HG03175 (cell line): ENCODE data around the gene ASCC3.
A peak's percentile ranks its signal among the peaks of the same experiment; 100 is the strongest.

ENCODE experiments used
- ATAC-seq: cut with Tn5 transposase; IDR thresholded peaks from one replicate; pipeline ENCODE4 v1.9.1; 2021; ENCODE audit warnings: mild to moderate bottlenecking, moderate library complexity; ENCODE audit not compliant: unreplicated experiment

The ASCC3 gene

DNA sequence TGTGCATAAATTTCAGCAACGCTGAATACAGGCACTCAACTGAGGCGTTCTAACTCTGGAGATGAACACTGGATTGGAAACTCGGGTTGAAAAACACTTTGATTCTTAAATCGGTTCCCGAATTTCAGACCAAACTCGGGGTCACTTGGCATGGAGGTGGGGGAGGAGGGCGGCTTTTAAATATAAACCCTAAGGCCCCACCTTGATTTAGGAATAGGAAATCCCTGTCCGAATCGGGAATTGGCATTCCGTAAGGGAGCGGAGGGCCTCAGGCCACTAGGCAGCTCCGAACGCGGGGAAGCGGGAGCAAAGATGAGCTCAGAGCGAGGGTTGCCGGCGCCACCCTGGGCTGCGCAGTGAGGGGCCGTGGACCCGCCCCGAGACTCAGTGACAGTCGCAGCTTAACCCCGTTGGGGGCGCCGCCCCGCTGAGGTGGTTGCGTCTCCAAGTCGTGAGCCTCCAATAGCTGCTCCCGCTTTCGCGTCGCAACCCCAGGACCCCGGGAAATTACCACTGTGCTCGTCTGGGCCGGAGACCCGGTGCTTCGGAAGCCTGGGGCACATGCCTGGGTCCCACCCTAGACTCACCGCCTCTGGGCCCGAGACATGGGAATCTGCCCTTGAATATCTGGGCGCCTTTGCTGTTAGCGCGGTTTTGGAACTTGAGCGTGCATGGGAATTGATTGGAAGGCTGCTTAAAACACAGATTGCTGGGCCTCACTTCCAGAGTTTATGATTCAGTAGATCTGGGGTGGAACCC, 411.8 kb downstream of the ASCC3 start:
- ATAC-seq, result no peak

DNA sequence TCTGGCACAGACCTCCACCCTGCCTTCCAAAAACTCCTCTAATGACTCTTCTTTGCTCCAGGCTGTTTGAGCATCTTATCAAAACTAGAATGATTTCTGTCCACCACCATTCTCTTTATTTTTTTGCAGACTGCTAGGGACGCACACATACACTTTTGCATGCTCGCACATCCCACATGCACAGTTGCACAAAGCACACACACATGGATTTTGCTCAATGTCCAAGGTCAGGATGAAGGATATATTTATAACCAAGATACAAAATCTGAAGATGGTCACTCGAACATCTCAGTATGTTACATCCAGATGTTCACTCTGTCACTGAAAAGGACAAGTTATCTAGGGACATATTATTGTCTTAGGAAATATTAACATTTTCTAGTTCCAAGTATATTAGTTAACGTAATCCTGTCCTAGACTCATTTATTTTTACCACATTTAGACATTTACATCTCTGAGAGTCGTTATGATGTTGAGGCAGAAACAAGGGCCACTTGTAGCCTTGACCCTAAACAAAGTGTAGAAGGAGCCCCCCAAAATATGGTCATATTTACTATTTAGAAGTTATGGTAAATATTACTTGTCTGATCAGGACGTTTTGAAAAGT, 413.0 kb downstream of the ASCC3 start:
- no peak for ATAC-seq

DNA sequence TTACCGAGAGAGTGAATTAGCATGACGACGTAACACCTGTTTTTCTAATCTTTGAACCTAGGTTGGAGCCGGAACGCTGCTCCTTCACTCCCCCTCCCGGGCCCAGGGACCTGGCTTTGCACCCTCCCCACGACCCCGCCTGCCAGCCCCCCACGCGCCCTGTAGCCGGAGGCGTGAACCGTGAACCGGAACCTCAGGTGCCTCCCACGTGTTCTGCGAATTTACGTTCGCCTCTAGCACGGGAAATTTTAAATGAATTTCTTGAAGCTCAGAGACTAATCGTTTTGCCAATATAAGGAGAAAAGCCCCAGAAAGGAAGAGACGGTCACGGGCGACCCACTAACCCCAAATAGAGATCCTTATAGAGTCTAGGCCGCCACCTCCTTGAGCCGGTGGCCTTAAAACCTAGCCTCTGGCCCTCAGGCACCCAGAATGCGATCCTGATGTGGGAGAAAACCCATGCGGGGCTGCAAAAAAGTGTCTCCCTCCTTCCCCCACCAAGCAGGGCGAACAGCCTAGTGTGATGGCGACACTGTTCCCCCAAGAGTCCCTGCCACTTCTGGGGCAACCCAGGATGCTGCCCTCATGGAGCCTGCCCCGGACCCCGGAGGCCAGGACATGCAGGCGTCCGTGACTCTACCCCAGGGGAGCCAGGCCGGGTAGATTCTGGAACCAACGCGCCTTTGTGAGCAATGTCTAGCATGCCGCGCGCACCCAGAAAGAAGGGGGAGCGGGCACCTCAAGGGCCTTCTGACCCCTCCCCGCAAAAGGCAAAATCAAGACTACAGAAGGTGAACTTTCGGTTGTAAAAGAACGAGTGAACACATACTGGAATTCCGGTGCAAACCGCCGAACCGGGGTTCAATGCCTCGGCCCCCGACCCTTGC, 413.8 kb downstream of the ASCC3 start:
- no peak for ATAC-seq

DNA sequence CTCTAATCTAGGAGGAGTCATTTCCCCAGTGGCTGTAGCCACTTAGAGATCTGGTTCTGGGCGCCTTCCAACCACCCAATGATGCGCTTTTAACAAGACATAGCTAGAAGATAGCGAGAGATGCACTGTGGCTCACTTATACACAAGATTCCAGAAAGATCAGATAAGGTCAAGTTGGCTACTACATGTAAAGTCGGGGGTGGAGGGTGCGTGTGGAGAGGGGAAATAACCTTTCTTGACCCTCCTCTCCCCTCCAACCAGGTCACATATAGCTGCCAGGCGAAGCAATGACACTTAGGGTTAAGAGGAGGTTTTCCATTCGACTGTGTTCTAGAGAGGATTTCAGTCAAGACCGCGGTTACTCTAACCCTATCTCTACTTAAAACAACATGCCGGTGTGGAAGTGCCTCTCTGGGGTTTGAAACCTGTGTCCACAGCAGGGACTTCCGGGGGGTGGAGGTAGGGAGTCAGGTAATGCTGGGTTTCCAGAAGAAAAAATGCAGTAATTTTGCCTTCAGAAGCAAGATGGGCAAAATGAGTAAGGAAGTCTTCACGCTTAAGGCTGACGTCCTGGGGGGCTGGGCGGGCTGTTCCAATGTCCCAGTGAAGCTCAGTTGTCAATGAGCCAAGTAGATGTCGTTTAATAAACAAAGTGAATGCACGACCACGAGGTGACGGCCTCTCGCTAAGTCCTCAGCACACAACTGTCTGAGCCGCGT, 414.6 kb downstream of the ASCC3 start:
- no peak for ATAC-seq

DNA sequence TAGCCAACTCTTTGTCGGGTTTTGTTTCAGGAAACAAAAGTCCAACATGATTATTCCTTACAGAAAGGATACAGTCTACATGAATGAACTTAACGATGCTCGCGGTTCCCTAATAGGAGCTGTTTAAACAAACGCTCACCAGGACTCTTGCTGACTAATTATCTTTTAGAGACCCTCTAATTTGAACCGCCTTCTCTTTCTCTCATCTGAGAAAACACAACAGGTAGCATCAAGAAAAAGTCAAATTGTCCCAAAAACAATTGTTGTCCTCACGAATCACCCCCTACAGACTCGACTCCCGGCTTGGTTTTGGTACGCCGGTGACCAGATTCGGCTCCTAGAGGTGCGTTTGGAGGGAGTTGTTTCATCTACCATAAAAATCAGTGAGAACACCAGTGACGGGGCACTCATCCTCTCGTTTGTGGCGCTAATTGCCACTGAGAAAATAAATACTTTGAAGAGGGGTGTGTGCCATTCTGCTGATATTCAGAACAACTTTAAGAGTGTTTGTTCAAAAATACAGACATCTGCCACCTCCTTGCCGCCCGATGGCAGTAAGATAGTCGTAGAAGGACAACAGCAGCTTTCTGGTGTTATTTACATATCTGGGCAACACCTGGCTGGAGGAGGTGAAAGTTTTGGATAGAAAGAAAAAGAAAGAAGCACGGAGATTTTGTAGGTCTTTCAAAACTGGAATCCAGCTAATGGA, 415.3 kb downstream of the ASCC3 start:
- no peak for ATAC-seq

DNA sequence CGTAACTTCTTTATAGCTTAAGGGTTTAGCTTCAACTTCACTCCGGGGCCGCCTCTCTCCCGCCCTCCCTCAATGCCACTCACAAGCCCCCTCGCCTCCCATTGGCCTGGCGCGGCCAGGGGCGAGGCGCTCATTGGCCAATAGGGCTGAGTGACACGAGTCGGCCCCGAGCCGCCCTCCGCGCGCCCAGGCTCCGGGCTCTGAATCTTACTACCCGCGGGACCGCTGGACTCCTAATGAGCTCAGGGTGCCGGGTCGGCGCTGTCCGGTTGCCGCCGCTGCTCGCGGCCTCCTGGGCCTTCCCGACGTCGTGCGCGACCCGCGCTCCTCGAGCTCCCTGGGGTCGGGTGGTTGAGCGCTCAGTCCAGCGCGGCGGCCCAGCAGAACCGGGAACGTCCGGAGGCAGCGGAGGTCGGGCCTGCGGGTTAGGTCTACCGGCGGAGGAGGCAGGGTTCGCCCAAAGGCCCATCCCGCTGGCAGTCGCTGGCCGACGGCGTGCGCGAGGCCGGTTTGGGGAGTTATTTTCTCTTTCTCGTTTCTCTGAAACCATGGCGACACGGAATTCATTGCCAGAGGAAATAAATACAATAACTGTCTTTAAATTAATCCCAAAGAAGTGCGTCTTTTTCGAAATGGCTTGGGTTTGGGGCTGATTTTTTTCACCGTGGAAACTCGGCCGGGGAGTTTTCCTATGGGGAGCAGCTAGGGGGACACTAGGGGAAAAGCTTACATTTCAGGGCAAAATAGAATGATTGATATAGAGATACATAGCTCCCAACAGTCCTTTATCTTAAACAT, 416.0 kb downstream of the ASCC3 start, which contains the start of gene SIM1:
TSS of gene SIM1 (minus strand) at position 19 of the 798 bp plus-strand sequence. CDS start 1,453 bp downstream, outside the sequence.
- ATAC-seq, result peak; percentile 57

DNA sequence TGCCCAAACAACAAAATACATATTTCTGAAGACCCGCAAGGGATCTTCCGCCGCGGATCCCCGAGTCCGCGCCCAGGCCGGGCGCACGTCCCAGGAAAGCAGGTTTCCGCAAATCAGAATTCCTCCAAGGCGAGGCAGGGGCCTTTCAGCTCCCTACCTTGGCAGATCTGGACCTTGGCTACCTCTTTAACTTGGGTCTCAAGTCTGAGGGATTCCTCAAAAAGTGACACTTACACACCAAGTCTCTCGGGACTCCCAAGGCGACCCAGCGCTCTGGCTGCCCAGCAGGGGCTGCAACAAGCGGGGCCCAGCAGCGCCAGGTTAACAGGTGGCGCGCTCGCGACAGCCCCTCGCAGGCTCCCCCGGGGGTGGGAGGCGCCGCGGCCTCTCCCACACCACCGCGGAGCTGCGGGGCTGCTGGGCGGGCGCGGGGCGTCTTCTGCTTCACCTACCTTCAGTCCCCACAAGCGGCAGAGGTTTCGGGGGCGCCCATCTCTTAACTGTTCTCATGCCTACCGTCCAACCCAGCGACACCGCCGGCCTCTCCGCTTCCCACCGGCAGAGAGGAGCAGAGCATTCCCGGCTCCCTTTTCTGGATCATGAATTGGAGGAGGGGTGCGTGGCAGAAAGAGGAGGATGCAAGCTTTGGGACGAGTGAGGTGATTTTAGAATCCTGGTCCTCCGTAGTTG, 416.8 kb downstream of the ASCC3 start:
- ATAC-seq, result no peak

DNA sequence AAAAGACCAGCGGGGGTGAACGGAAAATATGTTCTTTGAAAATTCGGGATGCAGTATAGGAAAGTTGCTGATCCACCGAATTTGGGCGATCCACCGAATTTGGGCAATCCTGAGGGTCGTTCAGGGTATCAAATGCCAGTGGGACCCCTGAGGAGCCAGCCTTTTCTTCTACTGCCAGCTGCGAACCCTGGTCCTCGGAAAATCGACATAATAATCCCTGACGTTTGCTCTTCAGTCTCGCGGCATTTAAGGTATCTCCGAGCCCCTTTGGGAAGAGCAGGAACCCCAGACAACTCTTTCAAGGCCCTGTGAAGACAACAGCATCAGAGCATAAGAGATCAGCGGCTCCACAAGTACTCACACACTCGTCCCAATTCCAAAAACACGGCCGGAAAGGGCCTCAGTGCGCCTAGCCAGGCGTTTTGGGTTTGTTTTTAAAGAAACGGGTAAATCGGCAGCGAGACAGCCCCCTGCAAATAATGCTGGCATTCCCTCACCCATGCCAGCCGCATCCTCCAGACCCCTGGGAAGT, 417.4 kb downstream of the ASCC3 start:
- ATAC-seq, result no peak

DNA sequence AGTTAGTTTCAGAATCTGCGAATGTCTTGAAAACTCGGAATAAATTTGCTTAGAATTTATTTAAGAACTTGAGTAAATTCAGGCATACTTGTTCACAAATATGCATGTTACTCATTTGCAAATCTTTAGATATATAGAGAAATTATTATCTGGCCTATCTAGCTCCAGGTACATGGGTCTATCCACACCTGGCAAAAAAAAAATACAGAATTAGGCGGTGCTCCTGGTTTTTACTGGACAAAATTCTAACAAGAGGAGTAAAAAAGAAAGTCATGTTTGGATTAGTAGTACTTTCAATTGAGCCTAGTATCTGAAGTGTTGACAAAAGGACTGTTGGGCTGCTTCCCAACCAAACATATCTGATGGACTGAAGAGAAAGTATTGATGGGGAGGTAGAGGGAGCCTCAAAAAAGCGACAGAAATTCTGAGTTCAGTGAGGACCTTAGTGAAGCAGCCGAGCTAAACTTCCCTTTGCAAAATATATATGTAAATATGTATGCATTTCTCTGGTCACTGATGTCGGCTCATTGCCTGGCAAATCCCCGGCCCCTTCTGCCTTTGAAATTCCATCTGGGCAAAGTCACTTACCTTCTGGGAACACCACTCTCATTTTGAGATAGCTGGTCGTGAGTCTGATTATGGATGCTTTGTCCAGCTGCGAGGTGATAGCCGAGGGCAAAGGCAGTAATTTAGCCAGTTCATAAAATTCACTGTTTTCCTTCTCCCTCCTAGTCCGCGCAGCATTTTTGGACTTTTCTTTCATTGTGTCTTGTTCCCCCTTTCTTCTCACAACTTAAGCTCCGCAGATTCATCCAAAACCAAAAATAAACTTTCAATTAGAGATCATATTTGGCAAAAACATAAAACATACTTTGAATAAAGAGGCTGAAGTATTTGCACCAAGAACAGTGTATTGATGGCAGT, 418.2 kb downstream of the ASCC3 start:
- no peak for ATAC-seq

DNA sequence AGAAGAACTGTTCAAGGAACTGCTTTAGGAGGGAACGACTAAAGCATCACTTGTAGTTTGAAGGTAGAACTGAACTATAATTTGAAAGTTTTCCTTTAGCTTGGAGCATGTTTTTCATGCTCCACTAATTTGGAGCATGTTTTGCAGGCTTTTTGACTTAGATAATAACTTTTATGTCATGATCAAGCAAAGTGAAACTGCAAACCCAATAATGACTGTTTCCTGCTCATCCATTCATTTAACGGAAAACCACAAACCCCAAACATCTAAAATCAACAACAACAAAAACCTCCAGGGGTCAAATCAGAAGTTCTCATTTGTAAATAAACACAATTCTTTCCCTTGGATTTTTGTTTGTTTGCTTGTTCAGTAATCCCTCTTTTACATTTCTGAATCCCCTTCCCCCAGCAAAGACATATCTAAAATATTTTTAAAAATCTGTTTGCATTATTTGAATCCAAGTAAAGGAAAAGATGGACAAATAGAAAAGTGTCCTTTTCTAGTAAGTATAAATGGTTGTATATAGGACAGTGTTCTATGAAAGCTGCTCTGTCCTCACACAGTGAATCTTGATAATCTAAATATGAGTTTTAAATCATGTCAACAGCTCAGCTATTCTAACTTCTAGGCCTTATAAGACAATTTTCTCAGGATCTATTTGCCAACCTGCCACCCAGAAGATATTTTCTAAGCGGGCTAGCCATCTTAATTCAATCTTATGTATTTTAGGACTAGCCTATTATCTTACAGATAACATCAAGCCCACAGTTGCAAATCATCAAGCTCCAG, 419.0 kb downstream of the ASCC3 start:
- no peak for ATAC-seq

DNA sequence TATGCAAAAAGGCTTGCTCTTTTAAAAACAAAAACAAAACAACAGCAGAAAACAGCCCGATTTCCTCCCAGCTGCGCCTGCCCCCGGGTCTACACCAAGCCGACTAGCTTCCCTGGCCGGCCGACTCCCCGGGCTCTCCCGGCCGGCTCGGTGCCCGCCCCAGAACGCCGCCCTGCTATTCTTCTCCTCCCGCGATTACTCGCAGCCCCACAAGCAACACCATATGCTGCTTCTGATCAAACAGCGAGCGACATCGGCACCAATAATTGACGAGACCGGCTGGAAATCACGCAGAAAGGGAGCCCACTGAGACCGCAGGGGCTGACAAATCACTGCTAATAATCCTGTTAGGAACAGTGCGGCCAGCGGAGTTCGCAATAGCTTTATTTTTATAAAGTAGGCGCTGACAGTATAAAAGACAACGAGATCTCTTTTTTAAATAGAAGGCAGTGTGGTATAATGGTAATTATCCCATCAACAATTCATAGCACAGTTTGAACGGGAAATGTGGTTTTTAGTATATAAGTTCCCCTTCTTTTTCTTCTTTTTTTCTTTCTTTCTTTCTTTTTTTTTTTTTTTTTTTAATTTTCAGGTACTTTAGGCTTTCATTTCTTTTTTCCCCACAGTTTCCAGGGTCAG, 419.7 kb downstream of the ASCC3 start:
- no peak for ATAC-seq

DNA sequence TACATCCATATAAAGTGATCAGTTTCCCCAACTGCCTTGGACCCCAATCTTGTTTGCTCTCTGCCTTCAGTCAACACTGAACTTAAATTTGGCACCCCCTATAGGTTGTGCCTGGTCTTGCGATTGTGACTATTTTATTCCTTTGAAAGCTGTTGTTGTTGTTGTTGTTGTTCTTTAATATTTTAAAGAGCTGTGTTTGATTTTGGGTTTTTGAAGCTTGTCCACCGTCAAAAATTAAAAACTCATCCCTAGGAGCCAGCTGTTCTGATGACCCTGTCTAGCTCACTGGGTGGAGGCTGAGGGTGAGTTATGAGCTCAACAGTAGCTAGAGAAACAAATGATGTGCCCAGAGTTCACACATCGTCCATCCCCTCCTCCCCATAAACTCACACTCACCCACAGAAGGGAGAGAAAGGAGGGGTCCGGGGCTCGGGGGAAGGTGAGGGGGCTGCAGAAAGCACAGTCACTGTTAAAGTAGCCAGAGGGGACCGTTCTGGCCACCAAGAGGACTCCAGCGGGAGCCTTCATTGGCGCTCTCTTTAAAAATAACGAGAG, 420.4 kb downstream of the ASCC3 start:
- no peak for ATAC-seq

DNA sequence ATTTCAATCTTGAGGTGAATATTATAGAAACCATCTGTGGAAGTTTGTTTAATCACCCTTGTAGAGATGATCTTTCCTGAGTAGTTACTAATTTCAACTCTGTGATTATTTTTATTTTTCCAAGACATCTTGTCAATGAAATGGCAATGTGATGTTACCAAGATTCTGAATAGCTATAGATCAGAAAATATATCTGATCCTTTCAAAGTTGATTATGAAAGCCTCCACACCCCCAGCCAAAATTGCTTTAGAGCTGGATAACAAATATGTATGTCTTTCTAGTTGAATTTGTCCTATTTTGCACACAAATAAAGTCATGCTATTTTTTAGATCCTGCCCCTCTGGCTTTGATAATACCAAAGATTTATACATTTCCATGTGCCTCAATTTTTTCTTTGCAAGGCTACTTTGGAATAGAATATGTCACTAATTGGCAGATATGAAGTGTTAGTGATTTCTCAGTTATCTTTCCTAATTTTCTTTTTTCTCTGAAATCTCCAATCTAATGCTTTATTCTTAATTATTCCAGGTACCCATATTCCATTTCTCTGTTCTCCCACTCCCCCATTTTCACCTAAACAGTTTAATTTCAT, 421.4 kb downstream of the ASCC3 start:
- no peak for ATAC-seq

DNA sequence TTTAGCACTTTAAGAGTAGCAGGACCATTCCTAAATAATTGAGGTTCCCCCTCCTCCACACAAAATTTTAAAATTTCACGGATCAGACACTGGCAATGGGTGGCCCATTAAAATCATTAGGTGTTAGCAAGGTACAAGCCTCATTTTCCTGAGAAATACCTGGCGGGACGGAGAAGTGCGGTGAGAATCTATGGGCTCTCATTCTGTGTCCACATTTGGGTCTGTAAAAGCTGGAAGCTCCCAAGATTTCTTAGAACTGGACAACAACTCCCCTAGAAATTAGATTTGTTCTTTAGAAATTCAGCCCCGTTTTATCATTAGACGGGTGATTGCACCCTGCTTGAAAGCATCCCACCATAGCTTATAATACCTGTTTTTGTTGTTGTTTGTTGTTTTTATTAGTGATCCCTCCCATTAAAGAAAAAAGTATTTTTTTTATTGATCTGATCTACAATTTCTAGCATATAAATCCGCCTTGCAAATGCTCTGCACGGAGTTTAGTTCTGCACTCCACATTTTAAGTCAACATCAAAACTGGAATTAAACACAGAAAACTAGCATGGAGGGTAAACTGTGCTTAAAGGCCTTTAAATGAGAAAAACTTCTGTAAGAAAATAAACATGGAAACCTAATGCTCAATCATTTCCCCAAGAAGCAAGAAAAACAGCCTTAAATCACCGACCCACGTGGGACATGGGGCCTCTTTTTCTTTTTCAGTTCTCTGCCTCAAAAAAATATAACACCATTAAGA, 422.1 kb downstream of the ASCC3 start:
- no peak for ATAC-seq
